SK-MEL-5 (cell line): Measurements from ENCODE around the gene PNMT. TPM values are rescaled to one million over a fixed set of nuclear protein-coding genes. Genes with fewer than 3 reads are reported as not detected.

Experiments used
- DNase-seq: peaks from one replicate; pipeline ENCODE4 v3.0.0-alpha.2; 2016; ENCODE audit warnings: low read depth, low spot score
- in situ Hi-C: cut with HindIII; loops from 2 replicates; pipeline ENCODE4 v1.10.0; 2016; ENCODE audit warnings: low sequenced_read_pairs, high pct_unique_total_duplicates, low pct_unique_long_range_greater_than_20kb
- total RNA-seq: library from RNA; depleted of rRNA; stranded (reverse); fragments of >200 nt; shearing (Covaris generic); gene quantifications from 2 replicates; pipeline ENCODE4 v1.2.3, GENCODE V29; 2014

The PNMT gene
- total RNA-seq, 1 experiment from 2014 or later: not detected

DNA sequence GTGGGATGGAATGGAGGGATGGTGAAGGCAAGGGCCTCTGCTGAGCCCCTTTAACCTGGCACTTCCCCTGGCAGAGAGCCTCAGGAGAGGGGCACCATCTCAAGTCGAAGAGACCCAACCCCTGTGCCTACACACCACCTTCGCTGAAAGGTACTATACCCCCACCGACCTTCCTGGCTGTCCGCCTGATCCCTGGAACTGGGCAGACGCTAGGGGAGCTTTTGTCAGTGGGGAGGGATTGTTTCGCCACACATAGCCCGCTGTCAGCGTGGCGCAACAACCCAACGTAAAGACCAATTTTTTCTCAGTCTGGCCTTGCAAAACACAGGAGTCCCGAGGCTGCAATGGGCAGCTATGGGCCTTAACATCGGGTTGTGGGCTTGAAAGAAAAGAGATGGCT lies 38.4 kb upstream of the PNMT start:
- in situ Hi-C loops: no loop called here
- no peak for DNase-seq

DNA sequence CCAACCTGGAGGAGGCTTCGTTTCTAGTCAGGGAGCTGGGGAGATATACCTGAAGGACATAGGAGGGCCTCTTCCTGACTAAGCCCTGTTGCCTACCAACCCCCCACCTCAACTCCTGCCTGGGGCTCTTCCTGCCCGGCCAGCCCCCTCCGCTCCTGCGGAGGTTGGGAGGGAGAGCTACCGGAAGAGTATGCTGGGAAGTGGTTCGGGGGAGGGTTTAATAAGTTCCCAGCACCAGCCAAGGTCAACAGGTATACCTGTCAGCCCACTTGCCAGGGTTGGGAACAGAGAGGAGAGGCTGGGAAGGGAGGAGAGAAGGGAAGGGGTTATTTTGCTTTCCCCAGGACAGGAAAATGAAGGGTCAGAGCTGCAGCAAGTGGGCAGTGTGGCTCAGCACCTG lies 36.9 kb upstream of the PNMT start:
- in situ Hi-C loops: no loop called here
- DNase-seq: no peak

DNA sequence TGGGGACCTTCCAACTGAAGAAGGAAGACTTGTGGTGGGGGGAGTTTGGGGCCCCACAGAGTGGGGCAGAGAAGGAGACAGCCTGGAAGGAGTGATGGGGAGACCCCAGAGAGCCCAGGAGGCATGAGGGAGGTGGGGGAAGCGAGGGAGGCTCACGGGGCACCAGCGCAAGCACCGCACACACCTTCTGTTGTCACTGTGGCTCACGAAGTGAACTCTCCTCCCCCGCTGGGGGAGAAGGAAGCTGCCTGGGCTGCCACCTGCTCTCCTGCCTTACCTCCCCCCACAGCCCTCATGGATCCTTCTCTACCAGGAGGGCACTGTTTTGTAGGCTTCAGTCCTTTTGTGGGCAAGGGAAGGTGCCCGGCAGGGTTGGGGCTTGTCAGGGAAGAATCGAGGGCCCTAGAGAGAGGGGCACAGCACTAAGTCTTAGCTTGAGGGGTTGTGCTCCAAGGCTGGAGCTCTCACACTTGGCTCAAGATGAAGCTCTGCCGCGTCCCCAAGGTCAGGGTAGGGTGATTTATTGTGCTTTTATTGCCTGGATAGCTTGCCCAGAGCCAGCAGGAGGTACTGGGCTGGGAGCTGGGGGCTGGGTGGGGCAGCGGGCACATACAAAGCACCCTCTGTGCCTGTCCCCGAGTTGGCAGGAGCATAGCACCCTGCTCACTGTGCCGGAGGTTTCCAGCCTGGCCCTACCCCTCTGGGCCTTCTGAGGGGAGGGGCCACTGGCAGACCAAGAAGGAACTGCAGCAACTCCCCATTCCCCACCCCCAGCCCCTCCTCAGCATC lies 35.9 kb upstream of the PNMT start:
- in situ Hi-C loops: no loop called here
- peak; percentile 71 for DNase-seq

DNA sequence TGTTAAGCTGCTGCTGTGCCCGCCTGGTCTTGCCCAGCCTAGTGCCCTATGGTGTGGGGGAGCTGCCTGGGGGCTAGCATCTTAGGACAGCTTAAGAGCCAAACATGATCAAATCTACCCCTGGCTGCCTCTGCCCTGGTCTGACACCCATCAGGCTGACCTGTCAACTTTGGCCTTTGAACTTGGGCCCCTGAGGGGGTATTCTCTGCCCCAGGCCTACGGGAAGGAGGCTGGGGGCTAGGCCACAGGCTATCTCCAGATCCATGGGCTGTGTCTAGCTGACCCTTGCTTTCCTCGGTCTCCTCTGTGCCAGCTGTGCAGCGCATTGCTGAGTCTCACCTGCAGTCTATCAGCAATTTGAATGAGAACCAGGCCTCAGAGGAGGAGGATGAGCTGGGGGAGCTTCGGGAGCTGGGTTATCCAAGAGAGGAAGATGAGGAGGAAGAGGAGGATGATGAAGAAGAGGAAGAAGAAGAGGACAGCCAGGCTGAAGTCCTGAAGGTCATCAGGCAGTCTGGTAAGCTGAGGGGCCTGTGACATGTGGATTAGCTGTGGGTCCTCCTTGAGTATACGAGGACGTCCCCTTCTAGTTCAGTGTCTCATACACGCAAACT lies 34.6 kb upstream of the PNMT start:
- in situ Hi-C loops: no loop called here
- DNase-seq: no peak

DNA sequence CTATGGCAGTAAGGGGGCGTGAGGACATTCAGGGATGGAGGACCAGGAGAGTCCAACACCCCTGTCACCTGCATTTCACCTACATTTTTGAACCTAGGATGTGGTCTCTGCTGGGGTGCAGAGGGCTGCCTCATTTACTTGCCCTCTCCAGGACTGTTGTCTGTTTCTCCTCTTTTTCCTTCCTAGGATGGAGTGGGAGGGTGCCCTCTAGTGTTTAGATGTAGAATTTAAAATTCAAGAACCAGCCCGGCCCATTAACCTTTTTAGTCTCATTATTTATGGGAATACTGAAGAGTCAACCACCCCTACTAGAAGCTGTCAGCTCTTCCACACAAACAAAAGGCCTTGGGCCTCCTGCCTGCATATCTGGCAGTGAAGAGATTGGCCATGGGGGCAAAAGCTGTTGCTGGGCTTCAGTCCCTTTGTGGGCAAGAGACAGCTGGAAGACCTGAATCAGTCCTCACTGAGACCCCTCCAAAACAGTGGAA lies 33.8 kb upstream of the PNMT start:
- in situ Hi-C loops: no loop called here
- DNase-seq: peak; percentile 61

DNA sequence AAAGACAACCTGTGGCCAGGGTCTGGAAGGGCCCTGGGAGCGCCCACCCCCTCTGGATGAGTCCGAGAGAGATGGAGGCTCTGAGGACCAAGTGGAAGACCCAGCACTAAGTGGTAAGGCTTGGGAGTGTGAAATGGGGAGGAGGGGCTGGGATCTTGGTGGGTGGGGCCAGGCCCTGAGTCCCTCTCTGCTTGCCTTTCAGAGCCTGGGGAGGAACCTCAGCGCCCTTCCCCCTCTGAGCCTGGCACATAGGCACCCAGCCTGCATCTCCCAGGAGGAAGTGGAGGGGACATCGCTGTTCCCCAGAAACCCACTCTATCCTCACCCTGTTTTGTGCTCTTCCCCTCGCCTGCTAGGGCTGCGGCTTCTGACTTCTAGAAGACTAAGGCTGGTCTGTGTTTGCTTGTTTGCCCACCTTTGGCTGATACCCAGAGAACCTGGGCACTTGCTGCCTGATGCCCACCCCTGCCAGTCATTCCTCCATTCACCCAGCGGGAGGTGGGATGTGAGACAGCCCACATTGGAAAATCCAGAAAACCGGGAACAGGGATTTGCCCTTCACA lies 32.6 kb upstream of the PNMT start:
- DNase-seq: peak; percentile 19
- in situ Hi-C loops: no loop called here

DNA sequence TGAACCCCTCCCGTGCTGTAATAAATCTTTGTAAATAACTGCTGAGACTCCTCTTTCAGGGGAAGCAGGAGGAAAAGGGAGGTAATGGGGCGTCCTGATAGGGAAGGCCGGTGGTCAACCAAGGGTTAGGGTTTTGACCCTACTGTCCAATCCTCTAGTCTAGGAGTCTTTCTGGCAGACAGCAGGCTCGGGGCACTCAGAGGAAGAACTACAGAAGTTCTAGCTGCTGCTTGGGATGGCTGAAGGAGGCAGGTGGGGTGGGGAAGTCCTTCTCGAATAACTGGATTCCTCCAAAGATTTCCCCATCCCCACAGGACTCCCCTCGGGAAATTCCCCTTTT lies 31.7 kb upstream of the PNMT start:
- in situ Hi-C loops: no loop called here

DNA sequence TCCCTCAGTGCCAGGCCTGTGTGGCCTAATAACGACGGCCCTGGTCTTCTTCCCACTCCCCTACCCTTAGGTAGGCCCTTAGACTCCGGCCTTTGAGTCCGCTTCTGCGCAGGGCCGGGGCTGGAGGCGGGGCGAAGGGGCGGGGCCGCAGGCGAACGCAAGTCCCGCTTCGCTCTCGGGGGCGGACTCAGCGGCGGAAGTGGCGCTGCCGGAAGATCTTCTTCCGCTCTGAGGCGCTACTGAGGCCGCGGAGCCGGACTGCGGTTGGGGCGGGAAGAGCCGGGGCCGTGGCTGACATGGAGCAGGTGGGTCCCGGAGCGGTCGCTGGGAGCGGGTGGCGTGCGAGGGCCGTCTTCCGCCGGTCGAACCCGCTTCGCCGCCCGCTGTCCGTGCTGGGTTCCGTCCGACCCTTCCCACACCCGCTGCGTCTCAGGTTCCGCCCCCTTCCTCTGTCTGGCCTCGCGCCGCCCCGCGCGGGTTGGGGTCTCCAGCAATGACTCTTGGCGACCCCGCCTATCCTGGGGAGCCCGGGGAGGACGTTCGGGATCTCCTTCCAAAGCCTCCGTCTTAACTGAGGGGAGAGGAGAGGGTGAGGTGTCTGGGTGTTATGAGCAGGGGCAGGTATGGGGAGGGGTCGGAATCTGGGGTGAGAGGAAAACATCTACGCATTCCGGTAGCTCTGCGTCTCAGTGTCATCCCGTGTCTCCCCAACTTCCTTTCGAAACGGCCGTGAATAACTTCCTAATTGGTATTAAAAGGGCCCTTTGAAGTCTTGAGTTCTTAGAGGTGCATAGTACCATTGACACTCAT lies 31.1 kb upstream of the PNMT start, which contains the start of gene STARD3:
STARD3 (plus strand) TSS at position 218 of the 810 bp plus-strand sequence. CDS start 16,388 bp downstream, outside the sequence.
- in situ Hi-C loops: no loop called here
- DNase-seq: peak; percentile 84

More for the DNA sequence above, 31.7 kb upstream of the PNMT start:
- DNase-seq: no peak

DNA sequence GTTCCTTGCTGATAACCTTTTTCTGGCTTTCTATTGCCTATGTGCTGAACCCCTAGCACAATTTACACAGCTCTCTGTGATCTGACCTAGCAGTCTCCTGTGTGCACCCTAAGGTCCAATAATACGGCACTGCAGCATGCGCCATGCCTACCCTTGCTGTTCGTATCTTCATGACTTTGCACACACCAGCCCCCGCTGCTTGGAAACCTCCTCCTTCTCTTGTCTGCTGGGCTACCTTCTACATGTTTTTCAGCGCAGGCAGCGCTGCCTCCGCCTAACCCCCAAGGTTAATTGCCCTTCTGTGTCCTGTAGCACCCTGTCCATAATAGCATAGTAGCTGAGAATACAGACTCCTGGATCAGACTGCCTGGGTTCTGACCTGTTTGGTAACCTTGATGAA lies 29.9 kb upstream of the PNMT start:
- no peak for DNase-seq

DNA sequence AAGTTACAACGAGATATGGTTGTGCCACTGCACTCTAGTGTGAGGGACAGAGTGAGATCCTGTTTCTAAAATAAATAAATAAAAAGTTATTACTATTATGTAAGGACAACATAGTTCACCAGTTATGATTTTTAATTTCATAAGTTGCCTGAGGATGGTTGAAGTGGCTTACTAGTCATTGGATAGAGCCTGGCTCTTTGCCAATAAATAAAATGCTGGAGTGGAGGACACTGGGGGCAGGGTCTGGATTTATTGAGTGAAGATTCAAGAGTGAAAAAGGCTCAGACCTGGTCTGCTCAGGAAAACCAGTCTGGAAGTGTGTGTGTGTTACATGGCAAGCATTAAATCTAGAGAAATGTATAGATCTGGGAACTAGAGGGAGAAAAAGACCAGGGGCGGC lies 29.2 kb upstream of the PNMT start:
- in situ Hi-C loops: no loop called here
- no peak for DNase-seq

More for the DNA sequence above, 29.9 kb upstream of the PNMT start:
- in situ Hi-C loops: no loop called here

DNA sequence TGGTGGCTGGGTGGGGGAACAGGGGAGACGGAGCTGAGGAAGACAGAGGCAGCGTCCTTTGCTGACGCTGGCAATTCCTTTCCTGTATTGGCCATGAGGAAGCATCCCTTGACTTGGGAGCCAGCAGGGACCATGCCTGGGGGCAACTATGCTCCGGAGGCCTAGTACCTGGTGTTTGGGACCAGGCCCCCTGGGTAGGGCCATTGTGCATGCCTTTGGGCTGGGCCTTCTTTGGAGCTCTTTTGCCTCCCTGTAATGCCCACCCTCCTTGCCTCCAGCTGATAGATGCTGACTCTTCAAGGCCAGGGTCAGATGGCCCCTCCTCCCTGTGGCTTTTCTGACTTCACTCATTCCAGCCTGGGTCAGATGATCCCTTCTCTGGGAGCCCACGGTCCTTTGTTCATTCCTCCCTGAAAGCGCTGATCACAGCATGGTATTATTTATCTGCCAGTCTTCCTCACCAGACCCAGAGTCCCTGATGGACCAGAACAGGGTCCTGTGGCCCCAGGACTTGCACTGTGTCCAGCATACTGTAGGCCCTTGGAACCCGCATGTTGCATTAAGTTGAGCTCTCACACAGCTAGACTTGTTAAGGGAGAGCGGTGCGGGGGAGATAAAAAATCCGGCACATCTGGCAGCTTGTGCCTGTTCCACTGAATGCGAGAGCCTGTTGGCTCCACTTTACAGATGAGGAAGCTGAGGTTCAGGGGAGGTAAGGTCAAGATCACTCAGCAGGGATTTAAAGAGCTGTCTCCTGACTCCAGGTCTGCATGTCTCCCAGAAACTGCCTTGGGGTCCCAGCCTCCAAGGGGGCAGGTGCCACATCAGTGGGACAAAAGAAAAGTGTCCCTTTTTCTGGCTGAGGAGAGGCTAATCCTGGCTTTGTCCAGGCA lies 28.4 kb upstream of the PNMT start:
- no peak for DNase-seq
- in situ Hi-C loops: no loop called here

DNA sequence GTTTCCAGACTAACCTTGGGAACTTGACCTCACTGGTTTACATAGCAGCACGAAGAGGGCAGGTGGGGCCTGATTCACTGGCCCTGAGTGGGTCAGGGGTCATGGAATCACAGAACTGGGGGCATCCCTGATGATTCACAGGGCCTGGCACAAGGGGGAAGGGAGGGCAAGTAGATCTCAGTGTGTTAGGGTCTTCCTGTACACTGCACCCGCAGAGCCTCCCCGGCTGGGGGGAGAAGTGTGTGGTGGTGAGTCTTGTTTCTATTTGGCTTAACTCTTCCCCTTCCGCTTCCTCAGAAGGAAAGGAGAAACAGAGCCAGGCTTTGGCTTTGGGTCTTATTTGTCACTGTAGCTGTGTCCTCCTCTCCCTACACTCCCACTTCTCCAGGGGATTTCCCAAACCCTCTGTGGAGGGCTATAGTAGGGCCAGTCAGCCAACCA lies 27.6 kb upstream of the PNMT start:
- in situ Hi-C loops: no loop called here
- DNase-seq: no peak

DNA sequence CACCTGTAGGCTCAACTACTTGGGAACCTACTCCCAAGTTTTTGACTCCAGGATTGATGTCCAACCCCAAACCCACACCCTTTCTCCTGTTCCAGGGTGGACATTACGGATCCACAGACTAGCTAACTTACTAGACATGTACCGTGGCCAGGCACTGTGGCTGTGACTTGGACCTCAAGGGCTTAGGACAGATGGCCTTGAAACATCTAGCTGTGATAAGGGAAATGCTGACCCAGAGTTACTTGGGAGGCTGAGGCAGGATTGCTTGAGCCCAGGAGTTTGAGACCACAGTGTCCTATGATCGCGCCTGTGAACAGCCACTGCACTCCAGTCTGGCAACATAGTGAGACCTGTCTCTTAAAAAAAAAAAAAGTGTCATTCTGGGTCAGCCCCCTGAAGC lies 27.2 kb upstream of the PNMT start:
- no peak for DNase-seq
- in situ Hi-C loops: no loop called here

DNA sequence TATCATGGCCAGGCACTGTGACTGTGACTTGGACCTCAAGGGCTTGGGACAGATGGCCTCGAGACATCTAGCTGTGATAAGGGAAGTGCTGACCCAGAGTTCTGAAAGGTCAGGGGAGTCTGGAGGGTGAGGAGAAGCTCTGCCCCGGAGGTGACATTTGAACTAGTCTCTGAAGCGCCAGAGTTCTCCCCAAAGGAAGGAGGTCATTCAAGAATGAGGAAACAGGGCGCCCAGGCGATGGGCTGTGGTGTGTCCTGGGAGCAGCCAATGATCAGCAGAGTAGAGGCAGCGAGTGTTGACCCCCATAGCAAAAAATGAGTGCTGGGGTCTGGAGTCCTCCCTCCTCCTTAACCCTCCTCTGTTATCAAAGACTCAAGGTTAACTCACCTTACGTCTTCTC lies 26.4 kb upstream of the PNMT start:
- in situ Hi-C loops: no loop called here

DNA sequence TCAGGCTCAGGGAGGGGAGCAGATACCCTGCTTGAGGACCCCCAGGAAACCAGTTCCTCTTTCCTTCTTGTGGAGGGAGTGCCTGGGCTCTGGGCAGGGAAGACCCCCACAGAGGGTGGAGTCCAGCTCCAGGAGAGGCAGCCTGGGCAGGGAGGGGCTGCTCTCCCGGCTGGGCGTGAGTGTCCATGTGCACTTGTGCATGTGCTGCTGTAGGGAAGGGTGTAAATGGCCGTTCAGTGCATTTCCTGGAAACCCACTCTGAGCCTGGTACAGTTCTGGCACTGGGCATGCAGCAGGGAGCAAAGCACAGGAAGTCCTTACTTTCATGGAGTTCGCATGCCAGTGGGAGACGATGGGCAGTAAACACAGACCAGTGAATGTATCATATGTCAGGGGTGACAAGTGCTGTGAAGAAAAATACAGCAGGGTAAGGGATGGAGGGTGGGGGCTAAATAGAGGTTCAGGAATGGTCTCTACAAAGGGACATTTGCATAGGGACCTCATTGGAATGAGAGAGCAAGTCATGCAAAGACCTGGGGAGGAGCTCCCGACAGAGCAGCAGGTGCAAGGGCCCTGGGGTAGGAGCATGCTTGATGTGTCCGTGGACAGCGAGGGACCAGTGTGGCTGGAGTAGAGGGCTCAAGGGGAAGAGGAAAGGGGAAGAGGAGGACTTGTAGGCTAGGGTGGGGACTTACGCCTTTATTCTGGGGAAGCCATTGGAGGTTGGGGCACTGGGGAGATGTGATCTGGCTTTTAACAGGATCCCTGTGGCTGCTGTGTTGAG lies 25.8 kb upstream of the PNMT start:
- in situ Hi-C loops: no loop called here
- DNase-seq: no peak

More for the DNA sequence above, 26.4 kb upstream of the PNMT start:
- DNase-seq: no peak

DNA sequence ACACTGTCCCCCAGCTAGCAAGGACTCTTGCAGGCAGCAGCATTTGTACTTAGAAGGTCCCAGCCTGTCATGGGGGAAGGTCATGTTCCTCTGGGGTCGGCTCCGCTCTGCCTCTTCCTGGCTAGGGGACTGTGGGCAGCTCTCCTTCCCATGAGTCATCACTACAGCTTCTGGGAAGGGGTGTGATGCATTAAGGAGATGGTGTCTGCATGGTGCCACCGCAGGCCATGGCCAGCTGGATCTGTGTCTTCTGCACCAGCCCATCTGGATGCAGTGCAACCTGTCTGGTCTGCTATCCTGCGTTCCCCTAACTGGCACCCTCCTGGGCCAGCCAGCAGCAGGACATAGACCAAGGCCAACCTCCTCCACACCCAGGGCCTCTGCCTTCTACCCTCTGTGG lies 25.0 kb upstream of the PNMT start:
- DNase-seq: no peak
- in situ Hi-C loops: no loop called here
